GM21825 (cell line): ENCODE results near the gene PCDHB8.
"Not testable (repeated sequence)": the region's sequence is repeated elsewhere in the genome, so short reads cannot be mapped to it uniquely, and the experiment has no call there.

Experiments used
- ATAC-seq: cut with Tn5 transposase; IDR thresholded peaks from one replicate; pipeline ENCODE4 v1.9.1; 2021; ENCODE audit warnings: mild to moderate bottlenecking, moderate library complexity; ENCODE audit not compliant: unreplicated experiment

Gene PCDHB8

GRCh38 chr5:141184117-141184855, 6.7 kb downstream of the PCDHB8 start:
- not testable (repeated sequence) for ATAC-seq

- ATAC-seq, result no peak
These were observed 9.4 kb downstream of the PCDHB8 start, which contains the start of gene PCDHB9 for GRCh38 chr5:141186897-141187512. Gene PCDHB9 (plus strand): TSS chr5:141187161. CDS start chr5:141187319, 158 bp downstream.

GRCh38 chr5:141188682-141189081, 11.1 kb downstream of the PCDHB8 start:
- ATAC-seq, result not testable (repeated sequence)

- ATAC-seq, result not testable (repeated sequence)
These were observed 11.5 kb downstream of the PCDHB8 start for GRCh38 chr5:141189131-141189530.

GRCh38 chr5:141192110-141192725, 14.6 kb downstream of the PCDHB8 start, which contains the start of gene PCDHB10:
Gene PCDHB10 (plus strand): TSS chr5:141192353. CDS start chr5:141192553, 200 bp downstream.
- ATAC-seq, result no peak

- not testable (repeated sequence) for ATAC-seq
These were observed 16.7 kb downstream of the PCDHB8 start for GRCh38 chr5:141194332-141194731.

- no peak for ATAC-seq
These were observed 18.8 kb downstream of the PCDHB8 start for GRCh38 chr5:141196363-141196762.

- no peak for ATAC-seq
These were observed 22.0 kb downstream of the PCDHB8 start, which contains the start of gene PCDHB11 for GRCh38 chr5:141199359-141200235. Gene PCDHB11 (plus strand): TSS chr5:141199627. CDS start chr5:141199775, 148 bp downstream.

- ATAC-seq, result not testable (repeated sequence)
These were observed 23.5 kb downstream of the PCDHB8 start for GRCh38 chr5:141201126-141201525.

GRCh38 chr5:141201646-141202045, 24.1 kb downstream of the PCDHB8 start:
- ATAC-seq, result not testable (repeated sequence)

GRCh38 chr5:141208478-141208877, 30.9 kb downstream of the PCDHB8 start, which contains the start of gene PCDHB12:
Gene PCDHB12 (plus strand): TSS chr5:141208719. CDS start chr5:141208908, 189 bp downstream.
- ATAC-seq, result no peak

GRCh38 chr5:141210281-141210680, 32.7 kb downstream of the PCDHB8 start:
- ATAC-seq, result not testable (repeated sequence)

GRCh38 chr5:141210849-141211248, 33.3 kb downstream of the PCDHB8 start:
- ATAC-seq, result not testable (repeated sequence)

GRCh38 chr5:141213656-141214339, 36.2 kb downstream of the PCDHB8 start, which contains the start of gene PCDHB13:
Gene PCDHB13 (plus strand): TSS chr5:141213919. CDS start chr5:141214124, 205 bp downstream.
- ATAC-seq, result not testable (repeated sequence)

GRCh38 chr5:141214583-141214982, 37.0 kb downstream of the PCDHB8 start:
- not testable (repeated sequence) for ATAC-seq

GRCh38 chr5:141215504-141215903, 37.9 kb downstream of the PCDHB8 start:
- ATAC-seq, result not testable (repeated sequence)

- not testable (repeated sequence) for ATAC-seq
These were observed 38.4 kb downstream of the PCDHB8 start for GRCh38 chr5:141216035-141216434.

- ATAC-seq, result no peak
These were observed 45.7 kb downstream of the PCDHB8 start, which contains the start of gene PCDHB14 for GRCh38 chr5:141223112-141223783. Gene PCDHB14 (plus strand): TSS chr5:141223343. CDS start chr5:141223506, 163 bp downstream.

GRCh38 chr5:141224844-141225243, 47.3 kb downstream of the PCDHB8 start:
- not testable (repeated sequence) for ATAC-seq
